Neuron (in vitro differentiated cells): Measurements from ENCODE around the gene PVALEF.

Experiments used
- H2AFZ ChIP-seq: one replicate; pipeline ENCODE4 v1.6.1; 2013; ENCODE audit warnings: low read depth, mild to moderate bottlenecking, inconsistent platforms, low read length, moderate library complexity
- H3K27me3 ChIP-seq: one replicate; pipeline ENCODE4 v1.6.1; 2013; ENCODE audit warnings: low read length; ENCODE audit not compliant: insufficient read depth
- H3K36me3 ChIP-seq: one replicate; pipeline ENCODE4 v1.6.1; 2013; ENCODE audit warnings: low read length; ENCODE audit not compliant: insufficient read depth
- H3K4me1 ChIP-seq: one replicate; pipeline ENCODE4 v1.6.1; 2013; ENCODE audit warnings: low read length; ENCODE audit not compliant: insufficient read depth
- H3K4me3 ChIP-seq: 2 replicates; pipeline ENCODE4 v1.5.1; 2013; ENCODE audit warnings: mild to moderate bottlenecking, low read length, moderate library complexity
- H3K9me3 ChIP-seq: one replicate; pipeline ENCODE4 v1.6.1; 2013; ENCODE audit warnings: low read length

Gene PVALEF

GRCh38 chr17:81179861-81180260 is 14.6 kb downstream of the PVALEF start:
- H3K4me3 ChIP-seq: no peak overlapping the region
- no peaks in the 10 kb centered on the region for H3K9me3 ChIP-seq
- H3K4me1 ChIP-seq: peaks cover 7% of the 10 kb centered on the region
- H3K27me3 ChIP-seq: no peaks in the 10 kb centered on the region
- no peaks in the 10 kb centered on the region for H3K36me3 ChIP-seq
- H2AFZ ChIP-seq: no peak overlapping the region

- Histone ChIP-seq H3K36me3 (no peaks in the 10 kb centered on the region), H3K4me3 (no peak overlapping the region), H3K27me3 (no peaks in the 10 kb centered on the region), H3K9me3 (no peaks in the 10 kb centered on the region), H2AFZ (no peak overlapping the region), H3K4me1 (peaks cover 7% of the 10 kb centered on the region)
Measured at GRCh38 chr17:81180836-81181810, 15.8 kb downstream of the PVALEF start.

GRCh38 chr17:81181811-81182185 is 16.5 kb downstream of the PVALEF start:
- Histone ChIP-seq H2AFZ (no peak overlapping the region), H3K4me1 (peaks cover 7% of the 10 kb centered on the region), H3K4me3 (no peak overlapping the region), H3K9me3 (no peaks in the 10 kb centered on the region), H3K27me3 (no peaks in the 10 kb centered on the region), H3K36me3 (no peaks in the 10 kb centered on the region)

GRCh38 chr17:81182596-81182995 is 17.3 kb downstream of the PVALEF start:
- Histone ChIP-seq H2AFZ (no peak overlapping the region), H3K27me3 (no peaks in the 10 kb centered on the region), H3K9me3 (no peaks in the 10 kb centered on the region), H3K4me1 (peaks cover 7% of the 10 kb centered on the region), H3K36me3 (no peaks in the 10 kb centered on the region), H3K4me3 (no peak overlapping the region)

- H3K4me3 ChIP-seq: no peak overlapping the region
- H3K9me3 ChIP-seq: no peaks in the 10 kb centered on the region
- H2AFZ ChIP-seq: no peak overlapping the region
- peaks cover 7% of the 10 kb centered on the region for H3K4me1 ChIP-seq
- peaks cover 1% of the 10 kb centered on the region for H3K36me3 ChIP-seq
- no peaks in the 10 kb centered on the region for H3K27me3 ChIP-seq
Measured at GRCh38 chr17:81183316-81183715, 18.0 kb downstream of the PVALEF start.

GRCh38 chr17:81183807-81184206 is 18.5 kb downstream of the PVALEF start:
- no peaks in the 10 kb centered on the region for H3K27me3 ChIP-seq
- H3K9me3 ChIP-seq: no peaks in the 10 kb centered on the region
- peaks cover 7% of the 10 kb centered on the region for H3K4me1 ChIP-seq
- no peak overlapping the region for H2AFZ ChIP-seq
- H3K36me3 ChIP-seq: peaks cover 6% of the 10 kb centered on the region
- no peak overlapping the region for H3K4me3 ChIP-seq

GRCh38 chr17:81184555-81184954 is 19.2 kb downstream of the PVALEF start:
- no peaks in the 10 kb centered on the region for H3K9me3 ChIP-seq
- no peak overlapping the region for H3K4me3 ChIP-seq
- H2AFZ ChIP-seq: no peak overlapping the region
- no peaks in the 10 kb centered on the region for H3K27me3 ChIP-seq
- peaks cover 14% of the 10 kb centered on the region for H3K36me3 ChIP-seq
- H3K4me1 ChIP-seq: peaks cover 6% of the 10 kb centered on the region

GRCh38 chr17:81186203-81186602 is 20.9 kb downstream of the PVALEF start:
- Histone ChIP-seq H3K4me3 (no peak overlapping the region), H2AFZ (no peak overlapping the region), H3K36me3 (peaks cover 29% of the 10 kb centered on the region), H3K9me3 (no peaks in the 10 kb centered on the region), H3K27me3 (no peaks in the 10 kb centered on the region), H3K4me1 (peaks cover 5% of the 10 kb centered on the region)

GRCh38 chr17:81187120-81187519 is 21.8 kb downstream of the PVALEF start:
- peaks cover 5% of the 10 kb centered on the region for H3K4me1 ChIP-seq
- H3K36me3 ChIP-seq: peaks cover 37% of the 10 kb centered on the region
- H3K4me3 ChIP-seq: no peak overlapping the region
- H3K27me3 ChIP-seq: no peaks in the 10 kb centered on the region
- no peaks in the 10 kb centered on the region for H3K9me3 ChIP-seq
- H2AFZ ChIP-seq: no peak overlapping the region

GRCh38 chr17:81187586-81188490 is 22.5 kb downstream of the PVALEF start:
- Histone ChIP-seq H3K27me3 (no peaks in the 10 kb centered on the region), H3K4me1 (peaks cover 5% of the 10 kb centered on the region)

GRCh38 chr17:81188491-81188840 is 23.2 kb downstream of the PVALEF start:
- H3K4me1 ChIP-seq: peaks cover 5% of the 10 kb centered on the region
- H3K36me3 ChIP-seq: peaks cover 40% of the 10 kb centered on the region
- no peak overlapping the region for H3K4me3 ChIP-seq
- no peaks in the 10 kb centered on the region for H3K27me3 ChIP-seq
- H3K9me3 ChIP-seq: no peaks in the 10 kb centered on the region
- no peak overlapping the region for H2AFZ ChIP-seq

More at GRCh38 chr17:81187586-81188490, 22.5 kb downstream of the PVALEF start:
- Histone ChIP-seq H2AFZ (no peak overlapping the region), H3K9me3 (no peaks in the 10 kb centered on the region), H3K36me3 (peaks cover 37% of the 10 kb centered on the region), H3K4me3 (no peak overlapping the region)

- H3K9me3 ChIP-seq: no peaks in the 10 kb centered on the region
- no peaks in the 10 kb centered on the region for H3K27me3 ChIP-seq
- peaks cover 5% of the 10 kb centered on the region for H3K4me1 ChIP-seq
- H2AFZ ChIP-seq: no peak overlapping the region
- H3K36me3 ChIP-seq: peaks cover 45% of the 10 kb centered on the region
- no peak overlapping the region for H3K4me3 ChIP-seq
Measured at GRCh38 chr17:81189016-81189415, 23.7 kb downstream of the PVALEF start.
